Measurements from ENCODE around the gene GRIK4.

DNA sequence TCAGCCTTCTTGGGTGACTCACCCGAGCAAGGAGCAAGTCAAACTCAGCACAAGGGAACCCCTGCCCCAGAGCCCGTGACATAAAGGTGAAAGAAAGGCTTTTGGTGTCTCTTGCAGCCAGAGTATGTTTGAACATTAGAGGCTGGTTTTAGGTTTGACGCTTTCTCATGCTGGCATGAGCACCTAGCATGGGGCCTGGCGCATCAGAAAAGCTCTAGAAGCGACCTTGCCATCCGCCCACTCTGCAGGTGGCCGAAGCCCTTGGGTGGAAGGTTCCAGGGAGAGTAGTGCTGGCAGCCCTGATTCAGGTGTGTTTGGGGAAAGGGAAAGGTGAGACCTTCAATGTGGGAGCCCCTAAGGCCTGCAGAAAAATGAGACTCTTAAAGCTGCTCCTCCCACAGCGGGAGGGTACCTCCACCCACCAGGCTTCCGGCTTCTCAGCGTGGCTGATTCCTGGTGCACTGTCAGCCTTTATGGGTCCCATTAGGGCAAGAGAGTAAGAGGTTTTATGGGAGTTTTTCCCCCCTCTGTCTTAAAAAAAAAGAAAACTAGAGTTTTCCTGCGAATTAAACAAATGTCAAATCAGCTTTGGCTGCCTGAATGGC lies 88.4 kb downstream of the GRIK4 start:
- no peak for TF ChIP-seq CTCF (IDR thresholded peaks at IDR 0.05; ENCODE audit: low read length)
- TF ChIP-seq EZH2 (IDR thresholded peaks at IDR 0.05; ENCODE audit: borderline replicate concordance, low read length): no peak

Data from OCI-LY1 (cell line).